Neural progenitor cell (in vitro differentiated cells): ENCODE results near the gene CLASRP.

Experiments
- EZH2phosphoT487 ChIP-seq: fragments of 200-600 bp; sonication (generic); IDR thresholded peaks from 2 replicates; pipeline ENCODE4 v1.6.1; 2017; ENCODE audit warnings: antibody characterized with exemption
- TF ChIP-seq, protein P1 (sequence below): fragments of 200-600 bp; sonication (generic); IDR thresholded peaks from 2 replicates; pipeline ENCODE4 v1.5.1; 2017; ENCODE audit warnings: antibody characterized with exemption, mild to moderate bottlenecking

- TF ChIP-seq, protein P1, sequence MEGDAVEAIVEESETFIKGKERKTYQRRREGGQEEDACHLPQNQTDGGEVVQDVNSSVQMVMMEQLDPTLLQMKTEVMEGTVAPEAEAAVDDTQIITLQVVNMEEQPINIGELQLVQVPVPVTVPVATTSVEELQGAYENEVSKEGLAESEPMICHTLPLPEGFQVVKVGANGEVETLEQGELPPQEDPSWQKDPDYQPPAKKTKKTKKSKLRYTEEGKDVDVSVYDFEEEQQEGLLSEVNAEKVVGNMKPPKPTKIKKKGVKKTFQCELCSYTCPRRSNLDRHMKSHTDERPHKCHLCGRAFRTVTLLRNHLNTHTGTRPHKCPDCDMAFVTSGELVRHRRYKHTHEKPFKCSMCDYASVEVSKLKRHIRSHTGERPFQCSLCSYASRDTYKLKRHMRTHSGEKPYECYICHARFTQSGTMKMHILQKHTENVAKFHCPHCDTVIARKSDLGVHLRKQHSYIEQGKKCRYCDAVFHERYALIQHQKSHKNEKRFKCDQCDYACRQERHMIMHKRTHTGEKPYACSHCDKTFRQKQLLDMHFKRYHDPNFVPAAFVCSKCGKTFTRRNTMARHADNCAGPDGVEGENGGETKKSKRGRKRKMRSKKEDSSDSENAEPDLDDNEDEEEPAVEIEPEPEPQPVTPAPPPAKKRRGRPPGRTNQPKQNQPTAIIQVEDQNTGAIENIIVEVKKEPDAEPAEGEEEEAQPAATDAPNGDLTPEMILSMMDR = no peak
- no peak for TF ChIP-seq EZH2phosphoT487
Observed at GRCh38 chr19:45091031-45091923, 52.4 kb downstream of the CLASRP start.
